Fibroblast of mammary gland (primary cell): ENCODE data around the gene SMPD3.

Experiments
- DNase-seq: peaks from one replicate; pipeline ENCODE4 v3.0.0-alpha.2; 2010; ENCODE audit warnings: low read depth
- H3K4me3 ChIP-seq: 2 replicates; pipeline ENCODE4 v1.5.1; 2011; ENCODE audit warnings: low read depth, mild to moderate bottlenecking, low read length, moderate library complexity; ENCODE audit not compliant: control insufficient read depth
- CTCF ChIP-seq: conservative IDR thresholded peaks from 2 replicates; pipeline ENCODE4 v1.5.1; 2011; ENCODE audit warnings: low read depth, low read length, inconsistent platforms; ENCODE audit not compliant: control insufficient read depth, insufficient read depth

The SMPD3 gene

GRCh38 chr16:68403177-68403576, 45.1 kb downstream of the SMPD3 start:
- H3K4me3 ChIP-seq, result no peak overlapping the region
- TF ChIP-seq CTCF, result no peak
- DNase-seq, result no peak

GRCh38 chr16:68402748-68403040, 45.6 kb downstream of the SMPD3 start:
- TF ChIP-seq CTCF, result no peak
- DNase-seq, result no peak

GRCh38 chr16:68401871-68402747, 46.2 kb downstream of the SMPD3 start:
- H3K4me3 ChIP-seq, result no peak overlapping the region
- peak; percentile 70 for DNase-seq
- TF ChIP-seq CTCF, result no peak

More at GRCh38 chr16:68402748-68403040, 45.6 kb downstream of the SMPD3 start:
- H3K4me3 ChIP-seq, result no peak overlapping the region

GRCh38 chr16:68400924-68401460, 47.3 kb downstream of the SMPD3 start:
- no peak overlapping the region for H3K4me3 ChIP-seq
- TF ChIP-seq CTCF, result no peak
- DNase-seq, result no peak

- H3K4me3 ChIP-seq, result no peak overlapping the region
- no peak for TF ChIP-seq CTCF
- no peak for DNase-seq
Measured at GRCh38 chr16:68400083-68400923, 48.0 kb downstream of the SMPD3 start.

GRCh38 chr16:68399456-68399855, 48.9 kb downstream of the SMPD3 start:
- H3K4me3 ChIP-seq, result no peak overlapping the region
- no peak for DNase-seq
- TF ChIP-seq CTCF, result no peak
